Measurements from ENCODE around the gene PDZD4. TPM values are rescaled to one million over a fixed set of nuclear protein-coding genes. Genes with fewer than 3 reads are reported as not detected.

The PDZD4 gene
- total RNA-seq, 1 donor from 2014 or later: 0.68 TPM

DNA sequence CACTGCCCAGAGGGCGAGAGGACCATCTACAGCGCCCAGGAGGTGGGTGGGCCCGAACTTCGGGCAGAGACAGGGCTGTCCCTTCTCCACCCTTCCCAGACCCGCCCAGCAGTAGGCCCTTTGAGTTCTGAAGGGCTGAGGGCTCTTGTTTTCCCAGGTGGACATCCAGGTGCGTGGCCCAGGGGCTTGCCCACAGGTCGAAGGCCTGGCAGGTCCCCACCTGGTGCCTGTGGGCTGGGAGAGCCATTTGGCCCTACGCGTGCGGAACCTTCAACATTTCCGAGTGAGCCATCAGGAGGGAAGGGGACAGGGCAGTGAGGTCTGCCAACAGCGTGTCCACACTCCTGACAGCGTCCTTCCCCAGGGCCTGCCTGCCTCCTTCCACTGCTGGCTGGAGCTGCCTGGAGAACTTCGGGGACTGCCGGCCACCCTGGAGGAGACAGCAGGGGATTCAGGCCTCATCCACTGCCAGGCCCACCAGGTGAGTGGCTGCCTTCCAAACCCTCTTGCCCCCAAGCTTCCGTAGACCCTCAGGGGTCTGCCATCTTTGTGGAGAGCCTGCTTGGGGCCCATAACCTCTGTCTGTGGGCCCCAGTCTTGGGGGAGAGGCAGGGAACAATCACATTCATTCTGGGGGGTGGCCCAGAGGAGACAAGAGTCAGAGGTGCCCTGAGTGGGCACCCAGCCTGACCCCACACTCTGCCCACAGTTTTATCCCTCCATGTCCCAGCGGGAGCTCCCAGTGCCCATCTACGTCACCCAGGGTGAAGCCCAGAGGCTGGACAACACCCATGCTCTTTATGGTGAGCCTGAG is 59.5 kb downstream of the PDZD4 start:
- no peak for ATAC-seq

DNA sequence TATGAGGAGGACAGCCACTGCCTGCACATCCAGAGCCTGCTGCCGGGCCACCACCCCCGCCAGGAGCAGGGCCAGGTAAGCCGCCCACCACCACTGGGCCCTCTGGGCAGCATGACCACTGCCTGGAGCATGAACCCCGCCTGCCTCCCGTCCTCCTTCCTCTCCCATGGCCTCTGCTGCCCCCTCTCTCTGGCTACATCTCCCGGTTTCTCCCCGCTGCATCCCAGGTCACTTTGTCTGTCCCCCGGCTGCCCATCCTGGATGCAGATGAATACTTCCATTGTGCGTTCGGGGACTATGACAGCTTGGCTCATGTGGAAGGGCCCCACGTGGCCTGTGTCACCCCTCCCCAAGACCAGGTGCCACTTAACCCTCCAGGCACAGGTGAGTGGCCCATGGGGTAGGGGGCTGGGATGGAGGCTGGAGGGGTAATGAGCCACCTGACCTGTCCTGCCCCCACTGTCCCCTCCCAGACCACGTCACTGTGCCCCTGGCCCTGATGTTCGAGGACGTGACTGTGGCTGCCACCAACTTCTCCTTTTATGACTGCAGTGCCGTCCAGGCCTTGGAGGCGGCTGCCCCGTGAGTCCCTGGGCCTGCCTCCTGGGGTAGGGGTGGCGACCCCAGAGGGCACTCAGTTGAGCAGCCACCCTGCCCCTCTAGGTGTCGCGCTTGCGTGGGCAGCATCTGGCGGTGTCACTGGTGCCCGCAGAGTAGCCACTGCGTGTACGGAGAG is 60.3 kb downstream of the PDZD4 start:
- no peak for ATAC-seq

DNA sequence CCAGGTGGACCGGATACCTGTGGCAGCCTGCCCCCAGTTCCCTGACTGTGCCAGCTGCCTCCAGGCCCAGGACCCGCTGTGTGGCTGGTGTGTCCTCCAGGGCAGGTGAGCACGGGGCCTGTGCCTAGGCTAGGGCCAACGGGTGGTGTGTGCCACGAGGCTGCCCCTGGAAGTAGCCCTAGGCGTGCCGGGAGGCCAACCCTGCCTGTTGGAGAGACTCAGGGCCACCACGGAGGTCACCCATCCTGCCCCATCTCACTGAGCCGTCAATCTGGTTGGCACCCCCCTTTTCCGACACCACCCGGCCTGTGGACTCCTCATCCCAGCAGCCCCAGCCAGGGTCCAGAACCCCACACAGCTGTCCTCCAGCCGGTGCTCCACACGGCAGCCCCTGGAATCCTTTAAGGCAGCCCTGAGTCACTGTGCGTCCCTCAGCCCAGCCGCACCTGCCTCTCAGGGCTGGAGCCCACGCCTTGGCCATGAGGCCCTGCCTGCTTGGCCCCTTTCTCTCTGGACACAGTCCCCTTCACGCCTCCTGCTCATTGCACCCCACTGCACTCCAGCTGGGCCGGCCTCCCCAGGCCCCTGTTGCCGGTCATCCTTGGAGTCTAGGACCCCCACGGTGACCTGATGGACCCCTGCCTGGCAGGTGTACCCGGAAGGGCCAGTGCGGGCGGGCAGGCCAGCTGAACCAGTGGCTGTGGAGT is 61.0 kb downstream of the PDZD4 start:
- no peak for ATAC-seq

DNA sequence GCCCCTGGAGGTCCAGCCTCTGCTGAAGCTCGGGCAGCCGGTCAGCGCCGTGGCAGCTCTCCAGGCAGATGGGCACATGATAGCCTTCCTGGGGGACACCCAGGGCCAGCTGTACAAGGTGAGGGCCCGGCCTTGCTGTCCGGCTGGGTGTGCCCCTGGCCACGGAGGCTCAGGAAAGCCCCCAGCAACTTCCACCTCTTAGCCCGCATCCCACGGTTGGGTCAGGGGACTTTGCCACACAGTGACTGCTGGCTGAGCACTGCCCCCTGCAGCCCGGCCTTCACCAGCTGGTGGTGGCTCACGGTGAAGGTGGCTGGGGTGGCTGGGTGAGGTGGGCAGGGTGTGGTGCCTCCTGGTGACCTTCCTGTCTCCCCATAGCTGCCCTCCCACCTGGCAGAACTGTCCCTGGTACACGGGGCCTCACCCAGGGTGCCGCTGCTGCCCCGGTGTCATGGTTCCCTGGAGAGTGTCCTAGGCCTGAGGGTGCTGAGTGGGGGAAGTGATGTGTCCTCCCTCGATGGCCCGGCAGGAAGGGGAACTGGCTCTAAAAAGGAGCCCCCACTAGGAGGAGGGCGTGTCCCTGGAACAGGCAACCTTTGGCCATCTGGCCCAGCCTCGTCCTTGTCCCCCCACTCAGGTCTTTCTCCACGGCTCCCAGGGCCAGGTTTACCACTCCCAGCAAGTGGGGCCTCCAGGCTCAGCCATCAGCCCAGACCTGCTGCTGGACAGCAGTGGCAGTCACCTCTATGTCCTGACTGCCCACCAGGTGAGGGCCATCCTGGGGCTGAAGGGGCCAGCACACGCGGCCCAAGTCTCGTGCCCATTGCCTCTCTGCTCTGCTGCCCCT is 61.8 kb downstream of the PDZD4 start:
- ATAC-seq: no peak

DNA sequence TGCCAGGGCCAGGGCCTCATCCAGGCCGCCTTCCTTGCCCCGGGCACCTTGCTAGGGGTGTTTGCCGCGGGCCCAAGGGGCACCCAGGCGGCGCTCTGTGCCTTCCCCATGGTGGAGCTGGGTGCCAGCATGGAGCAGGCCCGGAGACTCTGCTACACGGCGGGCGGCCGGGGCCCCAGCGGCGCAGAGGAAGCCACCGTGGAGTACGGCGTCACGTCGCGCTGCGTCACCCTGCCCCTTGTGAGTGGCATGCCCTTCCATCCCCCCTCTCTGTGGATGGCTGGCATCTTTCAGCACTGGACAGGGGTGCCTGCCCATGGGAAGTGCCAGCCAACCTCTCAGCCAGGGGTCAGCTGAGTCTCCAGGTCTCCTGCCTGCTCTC is 62.7 kb downstream of the PDZD4 start:
- no peak for ATAC-seq

DNA sequence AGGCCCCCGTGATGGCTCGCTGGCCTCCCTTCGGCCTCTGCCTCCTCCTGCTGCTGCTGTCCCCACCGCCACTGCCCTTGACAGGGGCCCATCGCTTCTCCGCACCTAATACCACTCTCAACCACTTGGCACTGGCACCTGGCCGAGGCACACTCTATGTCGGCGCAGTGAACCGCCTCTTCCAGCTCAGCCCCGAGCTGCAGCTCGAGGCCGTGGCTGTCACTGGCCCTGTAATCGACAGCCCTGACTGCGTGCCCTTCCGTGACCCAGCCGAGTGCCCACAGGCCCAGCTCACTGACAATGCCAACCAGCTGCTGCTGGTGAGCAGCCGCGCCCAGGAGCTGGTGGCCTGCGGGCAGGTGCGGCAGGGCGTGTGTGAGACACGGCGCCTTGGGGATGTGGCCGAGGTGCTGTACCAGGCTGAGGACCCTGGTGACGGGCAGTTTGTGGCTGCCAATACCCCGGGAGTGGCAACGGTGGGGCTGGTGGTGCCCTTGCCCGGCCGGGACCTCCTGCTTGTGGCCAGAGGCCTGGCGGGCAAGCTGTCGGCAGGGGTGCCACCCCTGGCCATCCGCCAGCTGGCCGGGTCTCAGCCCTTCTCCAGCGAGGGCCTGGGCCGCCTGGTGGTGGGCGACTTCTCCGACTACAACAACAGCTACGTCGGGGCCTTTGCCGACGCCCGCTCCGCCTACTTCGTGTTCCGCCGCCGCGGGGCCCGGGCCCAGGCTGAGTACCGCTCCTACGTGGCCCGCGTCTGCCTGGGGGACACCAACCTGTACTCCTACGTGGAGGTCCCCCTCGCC is 63.3 kb downstream of the PDZD4 start:
- peak; percentile 3 for ATAC-seq

DNA sequence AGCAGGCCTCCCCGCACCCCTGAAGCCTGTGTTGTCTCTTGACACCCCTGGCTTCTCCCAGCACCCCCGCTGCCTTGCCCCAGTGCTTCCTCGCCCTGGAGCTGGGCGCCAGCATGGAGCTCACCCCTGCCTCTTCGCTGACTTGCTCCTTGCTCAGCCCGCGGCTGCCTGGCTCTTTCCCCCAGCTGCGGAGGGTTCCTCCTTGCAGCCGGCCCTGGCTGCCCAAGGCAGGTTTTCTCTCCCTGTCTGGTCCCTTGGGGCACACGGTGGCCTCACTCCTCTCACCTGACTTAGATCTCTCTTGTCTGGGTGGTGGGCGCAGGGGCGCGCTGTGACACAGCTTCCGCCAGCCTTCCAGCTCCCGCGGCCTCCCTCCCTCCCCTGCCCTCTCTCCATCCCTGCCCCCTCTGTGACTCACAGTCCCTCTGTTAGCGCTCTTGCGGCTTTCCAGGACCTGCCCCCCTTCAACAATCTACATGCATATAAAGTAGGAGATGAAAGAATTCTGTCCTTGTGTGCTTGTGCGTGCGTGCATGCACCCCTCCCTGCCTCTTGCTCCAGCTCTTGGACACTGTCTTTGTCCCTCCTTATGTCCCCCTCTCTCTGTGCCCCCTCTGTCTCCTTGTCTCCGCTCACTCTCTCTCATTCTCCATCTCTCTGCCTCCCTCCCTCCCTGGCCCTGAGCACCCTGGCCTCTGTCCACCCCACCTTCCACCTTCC is 64.1 kb downstream of the PDZD4 start:
- ATAC-seq: peak; percentile 26

DNA sequence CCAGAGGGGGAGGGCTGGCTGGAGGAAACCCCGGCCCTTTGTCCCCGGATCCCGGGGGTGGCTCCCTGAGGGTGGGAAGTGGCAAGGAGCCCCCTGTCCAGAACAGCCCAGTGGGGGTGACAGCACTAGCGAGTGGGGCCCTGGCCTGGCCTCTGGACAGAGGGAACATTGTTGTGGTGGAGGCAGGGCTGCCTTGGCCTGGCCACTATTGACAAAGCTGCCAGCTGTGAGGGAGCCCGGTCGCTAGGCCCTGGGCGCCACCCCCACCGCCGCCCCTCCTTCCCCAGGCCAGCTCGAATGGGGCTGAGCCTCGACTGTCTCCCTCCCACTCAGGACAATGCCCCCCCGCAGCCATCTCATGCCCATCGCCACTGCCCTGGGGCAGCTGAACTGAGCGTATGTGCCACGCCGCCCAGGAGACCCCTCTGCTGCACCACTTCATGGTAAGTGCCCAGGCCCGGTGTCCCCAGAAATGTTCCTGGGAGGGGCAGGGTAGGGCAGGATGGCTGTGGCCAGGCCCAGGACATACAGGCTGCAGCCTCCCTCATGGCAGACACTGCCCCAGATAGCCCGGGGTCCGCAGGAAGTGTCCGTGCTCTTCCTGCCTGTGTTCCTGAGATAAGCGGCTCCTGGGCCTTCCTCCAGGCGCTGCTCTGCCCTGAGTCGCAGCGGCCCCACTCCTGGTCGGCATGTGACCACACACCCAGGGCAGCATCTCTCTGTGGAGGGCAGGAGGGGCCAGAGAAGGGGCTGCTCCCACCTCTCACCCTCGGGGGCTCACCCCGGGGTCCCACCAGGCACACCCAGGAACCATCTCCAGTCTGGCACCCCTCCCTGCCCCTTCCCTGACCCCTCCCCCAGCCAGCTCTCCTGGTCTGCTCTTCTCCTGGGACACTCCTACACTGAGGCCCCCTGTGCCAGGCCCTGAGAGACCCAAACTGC is 64.9 kb downstream of the PDZD4 start:
- no peak for ATAC-seq

DNA sequence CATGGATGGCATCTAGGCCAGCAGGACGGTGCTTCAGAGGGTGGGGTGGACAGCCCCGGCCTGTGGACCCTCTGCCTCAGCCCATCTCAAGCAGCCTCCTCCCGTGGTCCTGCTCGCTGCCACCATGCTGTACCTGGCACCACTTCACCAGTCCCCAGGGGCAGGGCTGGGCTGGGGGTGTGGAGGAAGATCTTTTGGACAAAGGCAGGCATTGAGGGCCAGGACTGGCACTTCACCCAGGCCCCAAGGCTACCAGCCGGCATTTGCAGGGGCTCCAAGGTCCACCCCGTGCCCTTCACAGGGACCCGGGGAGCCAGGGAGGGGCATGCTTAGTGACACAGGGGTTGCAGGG is 65.6 kb downstream of the PDZD4 start:
- no peak for ATAC-seq

DNA sequence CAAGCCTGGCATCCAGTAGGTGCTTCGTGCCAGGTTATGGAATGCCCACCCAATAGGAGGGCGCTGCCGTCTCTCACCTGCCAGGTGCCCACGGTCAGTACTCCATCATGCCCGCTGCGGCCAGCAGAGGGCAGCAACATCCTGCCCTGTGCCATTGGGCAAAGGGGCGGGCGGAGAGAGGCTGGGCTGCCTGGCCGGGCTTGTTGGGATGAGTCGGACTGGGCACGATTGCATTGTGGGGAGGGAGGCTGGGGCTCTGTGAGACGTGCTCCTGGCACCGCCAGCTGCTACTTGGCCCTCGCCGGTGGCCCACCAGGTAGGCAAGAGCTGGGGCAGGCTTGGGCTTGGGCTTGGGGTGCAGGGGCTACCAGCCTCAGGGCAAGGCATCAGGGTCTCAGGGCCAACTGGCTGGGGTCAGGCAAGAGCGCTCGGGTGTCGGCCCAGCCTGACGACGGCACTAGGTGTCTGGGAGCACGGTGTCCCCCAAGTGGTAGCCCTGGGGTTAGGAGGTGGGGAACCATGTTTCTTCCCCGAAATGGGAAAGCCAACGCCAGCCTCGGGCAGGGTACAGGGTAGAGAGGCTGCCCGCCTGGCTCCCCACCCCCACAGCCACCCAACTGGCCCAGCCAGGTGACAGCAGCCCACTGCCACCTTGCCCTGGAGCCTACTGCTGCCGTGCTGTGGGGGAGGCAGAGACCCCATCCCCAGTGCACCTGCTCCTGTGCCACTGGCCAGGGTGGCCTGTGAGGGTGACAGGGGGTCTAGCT is 66.2 kb downstream of the PDZD4 start, which contains the start of gene PLXNB3:
TSS of gene PLXNB3 (plus strand) at position 261 of the 767 bp plus-strand sequence. CDS start 1,287 bp downstream, outside the sequence.
- ATAC-seq: peak; percentile 88

DNA sequence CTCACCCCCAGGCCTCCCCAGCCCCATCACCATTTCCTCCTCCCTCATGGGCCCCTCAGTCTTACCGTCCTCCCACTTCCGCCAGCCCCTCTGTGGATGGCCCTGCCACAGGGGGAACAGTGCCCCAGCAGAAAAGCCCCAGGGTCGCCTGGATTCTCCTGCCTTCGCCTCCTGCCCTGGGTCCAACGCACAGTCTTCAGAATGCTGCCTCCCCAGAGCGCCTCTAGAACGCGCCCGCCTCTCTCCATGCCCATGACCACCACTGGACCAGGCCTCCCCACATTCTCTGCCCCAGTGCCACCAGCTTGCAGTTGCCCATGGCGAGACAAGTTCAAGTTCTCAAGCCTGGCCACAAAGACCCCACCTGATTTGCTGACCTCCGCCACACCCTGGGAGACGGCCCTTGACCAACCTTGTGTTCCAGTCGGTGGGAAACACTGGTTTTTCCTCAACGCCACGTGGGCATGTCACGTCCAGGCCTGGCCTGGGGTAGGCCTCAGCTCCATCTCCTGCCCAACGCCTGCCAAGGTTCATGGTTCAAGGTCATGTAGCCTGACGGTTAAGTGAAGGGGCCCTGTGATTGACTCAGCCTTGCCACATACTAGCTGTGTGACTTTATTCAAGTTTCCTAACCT is 66.9 kb downstream of the PDZD4 start:
- no peak for ATAC-seq

DNA sequence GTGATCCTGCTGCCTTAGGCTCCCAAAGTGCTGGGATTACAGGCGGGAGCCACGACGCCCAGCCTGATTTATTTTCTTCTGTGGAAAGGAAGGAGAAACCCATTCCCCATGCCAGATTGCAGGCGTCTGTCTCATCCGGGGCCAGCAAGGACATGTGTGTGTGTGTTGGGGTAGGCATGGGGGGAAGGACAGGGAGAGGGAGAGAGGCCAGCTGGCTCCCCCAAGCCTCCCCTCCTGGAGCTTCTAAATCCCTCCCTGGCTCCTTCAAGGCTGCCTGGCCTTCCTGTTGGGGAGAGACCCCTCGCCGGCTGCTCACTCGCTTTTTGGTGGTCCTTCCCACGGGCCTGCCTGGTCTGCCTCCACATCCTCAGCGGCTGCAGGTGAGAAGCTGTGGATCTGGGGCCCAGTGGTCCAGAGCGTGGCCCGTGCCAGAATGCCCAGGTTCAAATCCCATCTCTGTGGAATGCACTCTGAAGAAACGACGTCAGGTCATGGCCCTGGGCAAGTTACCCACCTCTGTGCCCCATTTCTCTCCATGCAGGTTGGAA is 67.6 kb downstream of the PDZD4 start:
- no peak for ATAC-seq

DNA sequence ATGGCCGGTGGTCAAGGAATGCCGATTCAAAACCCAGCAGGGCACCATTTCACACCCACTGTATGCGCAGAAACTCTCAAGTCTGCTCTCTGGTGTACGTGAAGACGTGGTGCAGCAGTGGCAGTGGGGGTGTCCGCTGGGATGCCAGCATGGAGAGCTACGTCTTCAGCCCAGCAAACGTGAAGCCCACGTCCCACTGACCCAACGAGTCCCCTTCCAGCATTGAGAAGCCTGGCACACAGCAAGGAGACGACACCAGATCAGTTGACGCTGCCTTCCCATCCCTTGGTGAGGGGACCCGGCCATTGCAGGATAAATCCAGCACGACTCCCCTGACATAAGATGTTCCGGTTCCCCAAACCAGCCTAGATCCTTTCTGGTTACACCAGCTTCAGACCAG is 68.5 kb downstream of the PDZD4 start:
- no peak for ATAC-seq

DNA sequence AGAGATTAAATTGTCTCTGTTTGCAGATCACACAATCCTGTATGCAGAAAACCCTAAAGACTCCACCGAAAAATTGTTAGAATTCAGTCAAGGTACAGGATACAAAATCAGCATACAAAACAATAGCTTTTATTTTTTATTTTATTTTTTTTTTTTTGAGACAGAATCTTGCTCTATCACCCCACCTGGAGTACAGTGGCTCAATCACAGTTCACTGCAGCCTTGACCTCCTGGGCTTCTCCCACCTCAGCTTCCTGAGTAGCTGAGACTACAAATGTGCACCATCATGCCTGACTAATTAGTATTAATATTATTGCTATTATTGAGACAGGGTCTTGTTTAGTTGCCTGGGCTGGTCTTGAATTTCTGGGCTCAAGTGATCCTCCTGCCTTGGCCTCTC is 75.2 kb downstream of the PDZD4 start:
- ATAC-seq: no peak

Measured in esophagus mucosa (tissue), 1 donor.